ENCODE results near the gene CYBA. TPM values are rescaled to one million over a fixed set of nuclear protein-coding genes. Genes with fewer than 3 reads are reported as not detected.

CYBA gene
- total and polyA plus RNA-seq, 2 donors (not counting 1 experiment from before 2014, with no cell fraction given): 701 to 1,336 TPM

DNA sequence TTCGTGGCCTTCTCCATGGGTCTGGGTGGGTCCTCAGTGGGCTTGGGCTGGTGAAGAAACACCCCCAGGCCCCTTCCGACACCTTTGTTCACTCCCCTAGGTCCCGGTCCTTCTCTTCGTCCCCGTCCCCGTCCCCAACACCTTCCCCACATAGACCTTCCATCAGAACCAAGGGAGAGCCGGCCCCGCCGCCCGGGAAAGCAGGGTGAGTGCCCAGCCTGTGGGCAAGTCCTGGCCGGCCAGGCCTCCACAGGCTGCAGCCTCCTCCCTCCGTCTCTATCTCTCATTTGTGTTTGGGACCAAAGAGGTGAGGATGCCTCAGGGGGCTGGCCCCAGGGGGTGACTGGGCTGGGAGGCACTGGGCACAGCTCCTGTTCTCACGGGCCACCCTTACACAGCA, 27.0 kb downstream of the CYBA start:
- CTCF ChIA-PET: no interaction called here
- POLR2A ChIA-PET: no interaction called here

DNA sequence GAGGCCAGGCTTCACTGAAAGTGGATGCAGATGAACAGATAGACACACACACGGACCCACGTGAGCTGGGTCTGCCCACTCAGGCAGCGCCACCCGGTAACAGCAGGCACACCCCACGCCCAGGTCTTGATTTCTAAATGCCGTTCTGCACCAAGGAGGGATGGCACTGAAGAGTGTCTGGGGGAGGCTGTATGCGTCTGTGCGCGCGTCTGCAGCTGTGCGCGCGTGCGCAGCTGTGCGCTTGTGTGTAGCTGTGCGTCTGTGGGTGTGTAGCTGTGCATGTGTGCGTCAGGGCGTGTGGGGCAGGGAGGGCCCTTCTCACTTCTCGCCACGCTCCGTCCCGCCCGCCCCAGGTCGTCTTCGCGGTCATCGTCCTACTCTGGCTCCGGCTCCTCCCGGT, 28.0 kb downstream of the CYBA start:
- 96% methylated on average over 17 of the region's 29 CpGs for WGBS (ENCODE audit: insufficient coverage)
- Mint-ChIP-seq H3K27ac (no peak overlapping the region), H3K4me1 (no peaks in the 10 kb centered on the region), H3K4me3 (no peak overlapping the region), H3K9me3 (ENCODE audit: insufficient read depth) (no peaks in the 10 kb centered on the region), H3K27me3 (no peaks in the 10 kb centered on the region)
- peaks cover 54% of the 10 kb centered on the region for H4K20me1 ChIP-seq (ENCODE audit: control insufficient read depth, insufficient read depth, low read length, poor library complexity, severe bottlenecking)
- H3K9ac ChIP-seq (ENCODE audit: low read length): no peak overlapping the region
- no peak overlapping the region for H2AFZ ChIP-seq (ENCODE audit: insufficient read depth, low read depth, low read length, poor library complexity, severe bottlenecking)
- DNase-seq (no peak), ATAC-seq (ENCODE audit: low read depth) (no peak)
- no peak overlapping the region for H3K4me3 ChIP-seq (ENCODE audit: control extremely low read depth in 1 of 5, extremely low read depth in 1 of 5, insufficient read depth in 1 of 5, low read depth in 2 of 5, low read length in 4 of 5)
- CTCF ChIA-PET: no interaction called here
- H3K4me1 ChIP-seq (ENCODE audit: control insufficient read depth in 2 of 2, insufficient read depth in 2 of 2, low read length in 2 of 2): no peaks in the 10 kb centered on the region
- TF ChIP-seq, protein P1, sequence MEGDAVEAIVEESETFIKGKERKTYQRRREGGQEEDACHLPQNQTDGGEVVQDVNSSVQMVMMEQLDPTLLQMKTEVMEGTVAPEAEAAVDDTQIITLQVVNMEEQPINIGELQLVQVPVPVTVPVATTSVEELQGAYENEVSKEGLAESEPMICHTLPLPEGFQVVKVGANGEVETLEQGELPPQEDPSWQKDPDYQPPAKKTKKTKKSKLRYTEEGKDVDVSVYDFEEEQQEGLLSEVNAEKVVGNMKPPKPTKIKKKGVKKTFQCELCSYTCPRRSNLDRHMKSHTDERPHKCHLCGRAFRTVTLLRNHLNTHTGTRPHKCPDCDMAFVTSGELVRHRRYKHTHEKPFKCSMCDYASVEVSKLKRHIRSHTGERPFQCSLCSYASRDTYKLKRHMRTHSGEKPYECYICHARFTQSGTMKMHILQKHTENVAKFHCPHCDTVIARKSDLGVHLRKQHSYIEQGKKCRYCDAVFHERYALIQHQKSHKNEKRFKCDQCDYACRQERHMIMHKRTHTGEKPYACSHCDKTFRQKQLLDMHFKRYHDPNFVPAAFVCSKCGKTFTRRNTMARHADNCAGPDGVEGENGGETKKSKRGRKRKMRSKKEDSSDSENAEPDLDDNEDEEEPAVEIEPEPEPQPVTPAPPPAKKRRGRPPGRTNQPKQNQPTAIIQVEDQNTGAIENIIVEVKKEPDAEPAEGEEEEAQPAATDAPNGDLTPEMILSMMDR (IDR thresholded peaks at IDR 0.05): no peak
- no peak for TF ChIP-seq EZH2 (IDR thresholded peaks at IDR 0.05; ENCODE audit: borderline replicate concordance, insufficient read depth, low read depth, low read length, poor library complexity, severe bottlenecking)
- H3K9me3 ChIP-seq (ENCODE audit: control extremely low read depth in 1 of 3, control insufficient read depth in 2 of 3, insufficient read depth in 1 of 3, low read length in 2 of 3): no peaks in the 10 kb centered on the region
- no peaks in the 10 kb centered on the region for H3K27me3 ChIP-seq (replicated peaks in 1 of 4; ENCODE audit: control extremely low read depth in 1 of 4, control insufficient read depth in 3 of 4, insufficient read depth in 4 of 4, low read length in 3 of 4)
- no peak overlapping the region for H3K4me2 ChIP-seq (replicated peaks; ENCODE audit: low read depth, low read length, poor library complexity, severe bottlenecking)
- POLR2A ChIA-PET: no interaction called here
- peaks cover 26% of the 10 kb centered on the region for H3K79me2 ChIP-seq (ENCODE audit: control insufficient read depth, insufficient read depth, low read length)
- H3K36me3 ChIP-seq (replicated peaks in 1 of 2; ENCODE audit: control extremely low read depth in 1 of 2, control insufficient read depth in 1 of 2, extremely low read depth in 1 of 2, insufficient read depth in 2 of 2, low read length in 1 of 2): peaks cover 0 to 62% of the 10 kb centered on the region in 2 experiments
- no peak overlapping the region for H3K27ac ChIP-seq (ENCODE audit: low read length in 2 of 2)
- intact Hi-C loops (cut with micrococcal nuclease): no loop called here

More for the DNA sequence above, 27.0 kb downstream of the CYBA start:
- 100% methylated on average over 9 of the region's 13 CpGs for WGBS (ENCODE audit: insufficient coverage)
- Histone ChIP-seq H3K4me3 (ENCODE audit: control extremely low read depth in 1 of 5, extremely low read depth in 1 of 5, insufficient read depth in 1 of 5, low read depth in 2 of 5, low read length in 4 of 5) (no peak overlapping the region), H3K27me3 (replicated peaks in 1 of 4; ENCODE audit: control extremely low read depth in 1 of 4, control insufficient read depth in 3 of 4, insufficient read depth in 4 of 4, low read length in 3 of 4) (no peaks in the 10 kb centered on the region), H3K79me2 (ENCODE audit: control insufficient read depth, insufficient read depth, low read length) (peaks cover 16% of the 10 kb centered on the region), H2AFZ (ENCODE audit: insufficient read depth, low read depth, low read length, poor library complexity, severe bottlenecking) (no peak overlapping the region), H3K4me1 (ENCODE audit: control insufficient read depth in 2 of 2, insufficient read depth in 2 of 2, low read length in 2 of 2) (no peaks in the 10 kb centered on the region), H3K4me2 (replicated peaks; ENCODE audit: low read depth, low read length, poor library complexity, severe bottlenecking) (no peak overlapping the region), H3K36me3 (replicated peaks in 1 of 2; ENCODE audit: control extremely low read depth in 1 of 2, control insufficient read depth in 1 of 2, extremely low read depth in 1 of 2, insufficient read depth in 2 of 2, low read length in 1 of 2) (peaks cover 0 to 67% of the 10 kb centered on the region in 2 experiments), H3K9me3 (ENCODE audit: control extremely low read depth in 1 of 3, control insufficient read depth in 2 of 3, insufficient read depth in 1 of 3, low read length in 2 of 3) (no peaks in the 10 kb centered on the region), H3K9ac (ENCODE audit: low read length) (no peak overlapping the region), H3K27ac (ENCODE audit: low read length in 2 of 2) (no peak overlapping the region), H4K20me1 (ENCODE audit: control insufficient read depth, insufficient read depth, low read length, poor library complexity, severe bottlenecking) (peaks cover 44% of the 10 kb centered on the region)
- DNase-seq: no peak
- no peaks in the 10 kb centered on the region for H3K27me3 Mint-ChIP-seq
- H3K27ac Mint-ChIP-seq: no peak overlapping the region
- no peak for TF ChIP-seq EZH2 (IDR thresholded peaks at IDR 0.05; ENCODE audit: borderline replicate concordance, insufficient read depth, low read depth, low read length, poor library complexity, severe bottlenecking)
- TF ChIP-seq, protein P1 (IDR thresholded peaks at IDR 0.05): no peak
- intact Hi-C loops (cut with micrococcal nuclease): no loop called here
- H3K4me1 Mint-ChIP-seq: no peaks in the 10 kb centered on the region
- no peaks in the 10 kb centered on the region for H3K9me3 Mint-ChIP-seq (ENCODE audit: insufficient read depth)
- no peak for ATAC-seq (ENCODE audit: low read depth)
- no peak overlapping the region for H3K4me3 Mint-ChIP-seq
